Measurements from ENCODE around the gene CC2D2B. TPM values are rescaled to one million over a fixed set of nuclear protein-coding genes. Genes with fewer than 3 reads are reported as not detected.
"Not testable (repeated sequence)": the region's sequence is repeated elsewhere in the genome, so short reads cannot be mapped to it uniquely, and the experiment has no call there.

Gene CC2D2B
- total RNA-seq, 1 donor from 2014 or later: 0.46 TPM

- DNase-seq (ENCODE audit: extremely low spot score, unreplicated experiment): no peak
- TF ChIP-seq CTCF (IDR thresholded peaks at IDR 0.05): no peak
- H3K27me3 Mint-ChIP-seq (ENCODE audit: unreplicated experiment): no peaks in the 10 kb centered on the region
- H3K9me3 Mint-ChIP-seq (ENCODE audit: unreplicated experiment): no peaks in the 10 kb centered on the region
- no peak overlapping the region for H3K27ac Mint-ChIP-seq (ENCODE audit: unreplicated experiment)
- H3K4me1 Mint-ChIP-seq (ENCODE audit: unreplicated experiment): no peaks in the 10 kb centered on the region
- H3K4me3 Mint-ChIP-seq (ENCODE audit: unreplicated experiment): no peak overlapping the region
- H3K36me3 Mint-ChIP-seq (ENCODE audit: unreplicated experiment): peaks cover 16% of the 10 kb centered on the region
These were observed 17.9 kb upstream of the CC2D2B start for GRCh38 chr10:95889830-95890229.

GRCh38 chr10:95896071-95896850, 11.5 kb upstream of the CC2D2B start:
- Mint-ChIP-seq H3K9me3 (ENCODE audit: unreplicated experiment) (no peaks in the 10 kb centered on the region), H3K4me1 (ENCODE audit: unreplicated experiment) (no peaks in the 10 kb centered on the region), H3K27me3 (ENCODE audit: unreplicated experiment) (no peaks in the 10 kb centered on the region), H3K27ac (ENCODE audit: unreplicated experiment) (no peak overlapping the region), H3K36me3 (ENCODE audit: unreplicated experiment) (peaks cover 34% of the 10 kb centered on the region), H3K4me3 (ENCODE audit: unreplicated experiment) (no peak overlapping the region)
- TF ChIP-seq CTCF (IDR thresholded peaks at IDR 0.05): no peak
- no peak for DNase-seq (ENCODE audit: extremely low spot score, unreplicated experiment)

GRCh38 chr10:95905897-95906580, 1.7 kb upstream of the CC2D2B start:
- Mint-ChIP-seq H3K27me3 (ENCODE audit: unreplicated experiment) (peaks cover 11% of the 10 kb centered on the region), H3K4me1 (ENCODE audit: unreplicated experiment) (peaks cover 12% of the 10 kb centered on the region), H3K4me3 (ENCODE audit: unreplicated experiment) (peak overlapping the region; percentile 23)
- H3K27ac Mint-ChIP-seq (ENCODE audit: unreplicated experiment); H3K36me3 Mint-ChIP-seq (ENCODE audit: unreplicated experiment); H3K9me3 Mint-ChIP-seq (ENCODE audit: unreplicated experiment); DNase-seq (ENCODE audit: extremely low spot score, unreplicated experiment): not testable (repeated sequence)

GRCh38 chr10:95906677-95907455, 909 bp upstream of the CC2D2B start:
- Mint-ChIP-seq H3K27me3 (ENCODE audit: unreplicated experiment) (peaks cover 16% of the 10 kb centered on the region), H3K4me3 (ENCODE audit: unreplicated experiment) (peak overlapping the region; percentile 97), H3K4me1 (ENCODE audit: unreplicated experiment) (peaks cover 12% of the 10 kb centered on the region), H3K36me3 (ENCODE audit: unreplicated experiment) (peaks cover 9% of the 10 kb centered on the region), H3K9me3 (ENCODE audit: unreplicated experiment) (no peaks in the 10 kb centered on the region), H3K27ac (ENCODE audit: unreplicated experiment) (peak overlapping the region; percentile 66)
- peak; percentile 35 for TF ChIP-seq CTCF (IDR thresholded peaks at IDR 0.05)
- DNase-seq (ENCODE audit: extremely low spot score, unreplicated experiment): no peak

GRCh38 chr10:95908450-95908849, 675 bp downstream of the CC2D2B start:
- no peak for TF ChIP-seq CTCF (IDR thresholded peaks at IDR 0.05)
- no peak overlapping the region for H3K4me3 Mint-ChIP-seq (ENCODE audit: unreplicated experiment)
- H3K4me1 Mint-ChIP-seq (ENCODE audit: unreplicated experiment): peaks cover 12% of the 10 kb centered on the region
- no peak overlapping the region for H3K27ac Mint-ChIP-seq (ENCODE audit: unreplicated experiment)
- DNase-seq (ENCODE audit: extremely low spot score, unreplicated experiment): no peak
- no peaks in the 10 kb centered on the region for H3K9me3 Mint-ChIP-seq (ENCODE audit: unreplicated experiment)
- H3K27me3 Mint-ChIP-seq (ENCODE audit: unreplicated experiment): peaks cover 29% of the 10 kb centered on the region
- no peaks in the 10 kb centered on the region for H3K36me3 Mint-ChIP-seq (ENCODE audit: unreplicated experiment)

Measured in osteocyte (in vitro differentiated cells).